WTC11 (cell line): ENCODE measurements around the gene ATP5PF.
"Not testable (repeated sequence)": the region's sequence is repeated elsewhere in the genome, so short reads cannot be mapped to it uniquely, and the experiment has no call there.

Experiments used
- ARID4B ChIP-seq: sonication (generic); formaldehyde crosslinking; IDR thresholded peaks from 2 replicates; pipeline ENCODE4 v1.8.0; 2023; ENCODE audit warnings: missing genetic modification reagents, mild to moderate bottlenecking, borderline replicate concordance
- FOXP1 ChIP-seq: sonication (generic); formaldehyde crosslinking; IDR thresholded peaks from 2 replicates; pipeline ENCODE4 v1.8.0; 2022; ENCODE audit warnings: missing genetic modification reagents, mild to moderate bottlenecking, moderate library complexity, borderline replicate concordance

- TF ChIP-seq FOXP1, ARID4B (CRISPR knock-in tag): not testable (repeated sequence)
Measured at GRCh38 chr21:25714066-25714465, 20.6 kb downstream of the ATP5PF start.
